ENCODE results near the gene MVB12B. TPM values are rescaled to one million over a fixed set of nuclear protein-coding genes. Genes with fewer than 3 reads are reported as not detected.

MVB12B gene
- total and polyA plus RNA-seq, 2 of the 8 experiments (the other 6 are each of a cell fraction or from before 2014, with no cell fraction given): 2.6 to 5.0 TPM

- Histone ChIP-seq H3K9ac (replicated peaks in 1 of 4; ENCODE audit: extremely low read depth in 1 of 4, low read depth in 3 of 4, low read length in 3 of 4) (no peak overlapping the region; a peak in 1 of 7 replicates), H3K18ac (ENCODE audit: extremely low read depth, low read length) (peak overlapping the region; percentile 48; the same call in 1 of the 2 replicates), H3K23ac (ENCODE audit: insufficient read length) (no peak overlapping the region), H2BK20ac (ENCODE audit: low read length) (no peak overlapping the region), H3K79me2 (ENCODE audit: control insufficient read depth in 1 of 2, insufficient read depth in 2 of 2, low read length in 2 of 2) (no peaks in the 10 kb centered on the region), H4K5ac (ENCODE audit: insufficient read length, low read depth, low read length) (peak overlapping the region; percentile 1), H3K23me2 (ENCODE audit: low read depth, low read length) (peaks cover 12% of the 10 kb centered on the region; the same call in 1 of the 2 replicates), H3K27me3 (replicated peaks in 1 of 4; ENCODE audit: control insufficient read depth in 3 of 4, extremely low read depth in 1 of 4, insufficient read depth in 3 of 4, low read length in 3 of 4) (peaks cover 0 to 10% (median 3%) of the 10 kb centered on the region in 4 experiments; a peak in 5 of 7 replicates), H2AK5ac (ENCODE audit: low read depth, low read length) (no peak overlapping the region), H3K79me1 (ENCODE audit: low read depth, low read length) (no peaks in the 10 kb centered on the region), H3K27ac (ENCODE audit: low read depth, low read length) (no peak overlapping the region), H3K9me3 (ENCODE audit: insufficient read depth in 2 of 2, low read depth in 1 of 2, low read length in 1 of 2) (no peaks in the 10 kb centered on the region), H4K91ac (replicated peaks; ENCODE audit: insufficient read length, low read length) (peak overlapping the region; percentile 81), H3K4me2 (ENCODE audit: insufficient read depth in 1 of 2, low read depth in 2 of 2, low read length in 2 of 2) (peak overlapping the region in 1 of 2 experiments; percentile 97; a peak in 1 of 4 replicates), H2BK120ac (replicated peaks; ENCODE audit: low read depth, low read length) (no peak overlapping the region), H2BK12ac (ENCODE audit: low read depth, low read length) (peak overlapping the region; percentile 80; the same call in 1 of the 2 replicates), H4K8ac (ENCODE audit: extremely low read depth, insufficient read depth, low read length) (peak overlapping the region; percentile 75), H3K14ac (ENCODE audit: insufficient read length) (no peak overlapping the region), H4K20me1 (replicated peaks in 1 of 2; ENCODE audit: control insufficient read depth in 1 of 2, insufficient read depth in 2 of 2, low read length in 2 of 2) (peaks cover 0 to 3% of the 10 kb centered on the region in 2 experiments), H3K56ac (replicated peaks; ENCODE audit: insufficient read length, low read depth, low read length) (no peak overlapping the region), H2BK5ac (ENCODE audit: low read depth, low read length) (peak overlapping the region; percentile 63; the same call in 1 of the 2 replicates), H2BK15ac (ENCODE audit: low read length) (peak overlapping the region; percentile 97), H3K4ac (replicated peaks; ENCODE audit: insufficient read length, low read depth, low read length) (peak overlapping the region; percentile 85), H3K36me3 (ENCODE audit: control insufficient read depth in 2 of 4, insufficient read depth in 4 of 4, low read length in 3 of 4) (no peaks in the 10 kb centered on the region; a peak in 1 of 8 replicates), H3K4me1 (replicated peaks in 1 of 4; ENCODE audit: control insufficient read depth in 3 of 4, insufficient read depth in 4 of 4, low read length in 3 of 4) (peaks cover 0 to 11% (median 8%) of the 10 kb centered on the region in 4 experiments; a peak in 6 of 7 replicates), H3K4me3 (ENCODE audit: extremely low read depth in 1 of 4, insufficient read depth in 2 of 4, low read depth in 3 of 4, low read length in 4 of 4) (no peak overlapping the region), H2AFZ (ENCODE audit: low read length) (peak overlapping the region; percentile 9; the same call in 1 of the 2 replicates)
- DNase-seq (ENCODE audit: low read depth in 1 of 2, low spot score in 2 of 2) (no peak), FAIRE-seq (no peak)
- WGBS, 2 experiments (ENCODE audit: extremely low coverage in 1 of 2, insufficient coverage in 1 of 2, insufficient read length in 1 of 2, insufficient replicate concordance in 2 of 2, low coverage in 1 of 2, low lambda C conversion rate in 2 of 2, missing lambda C conversion rate in 1 of 2): 87% methylated on average over 22 of the region's 22 CpGs; no CpG with 5 or more reads in 1 of the 2 experiments
- CTCF ChIA-PET (ENCODE audit: partially characterized antibody): interaction anchor here (0.6 to 10.6 kb wide), 32 partner anchors 10 to 1195 kb away, joined by 3 to 276 read pairs (median 4); no protein-coding TSS in a partner anchor
- POLR2A ChIA-PET (ENCODE audit: partially characterized antibody): no interaction called here
Measured at GRCh38 chr9:126501383-126502331, 175.0 kb downstream of the MVB12B start.
